Measurements from ENCODE around the gene SERPINB12.
A peak's percentile ranks its signal among the peaks of the same experiment; 100 is the strongest.

Gene SERPINB12

DNA sequence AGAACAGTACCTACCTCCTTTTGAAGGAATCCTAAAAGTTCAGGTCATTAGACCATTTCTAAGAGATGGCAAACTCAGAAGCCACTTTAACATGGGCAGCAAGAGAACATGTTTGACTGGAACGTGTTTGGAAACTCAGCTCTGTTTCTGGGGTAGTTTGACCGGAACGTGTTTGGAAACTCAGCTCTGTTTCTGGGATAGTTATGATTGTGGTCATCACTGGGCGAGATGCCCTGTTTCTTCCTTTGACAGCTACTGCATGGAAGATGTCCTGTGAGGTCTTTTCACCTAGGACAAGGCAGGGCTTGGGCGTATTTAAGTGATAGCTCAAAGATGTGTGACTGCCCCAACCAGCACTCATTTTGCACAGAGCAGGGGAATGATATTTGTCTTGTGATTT lies 25.1 kb downstream of the SERPINB12 start:
- no peak for TF ChIP-seq CTCF (conservative IDR thresholded peaks at IDR 0.05)
- H3K27ac ChIP-seq = no peak overlapping the region

GRCh38 chr18:63567825-63568224 lies 25.7 kb downstream of the SERPINB12 start:
- no peak for TF ChIP-seq CTCF (conservative IDR thresholded peaks at IDR 0.05)
- no peak overlapping the region for H3K27ac ChIP-seq

GRCh38 chr18:63570721-63571120 lies 28.6 kb downstream of the SERPINB12 start:
- no peak for TF ChIP-seq CTCF (conservative IDR thresholded peaks at IDR 0.05)
- no peak overlapping the region for H3K27ac ChIP-seq

- H3K27ac ChIP-seq = no peak overlapping the region
- TF ChIP-seq CTCF (conservative IDR thresholded peaks at IDR 0.05) = no peak
Observed at GRCh38 chr18:63575681-63576080, 33.5 kb downstream of the SERPINB12 start.

- H3K27ac ChIP-seq = no peak overlapping the region
- peak; percentile 73 for TF ChIP-seq CTCF (conservative IDR thresholded peaks at IDR 0.05)
Observed at GRCh38 chr18:63578357-63578958, 36.3 kb downstream of the SERPINB12 start.

DNA sequence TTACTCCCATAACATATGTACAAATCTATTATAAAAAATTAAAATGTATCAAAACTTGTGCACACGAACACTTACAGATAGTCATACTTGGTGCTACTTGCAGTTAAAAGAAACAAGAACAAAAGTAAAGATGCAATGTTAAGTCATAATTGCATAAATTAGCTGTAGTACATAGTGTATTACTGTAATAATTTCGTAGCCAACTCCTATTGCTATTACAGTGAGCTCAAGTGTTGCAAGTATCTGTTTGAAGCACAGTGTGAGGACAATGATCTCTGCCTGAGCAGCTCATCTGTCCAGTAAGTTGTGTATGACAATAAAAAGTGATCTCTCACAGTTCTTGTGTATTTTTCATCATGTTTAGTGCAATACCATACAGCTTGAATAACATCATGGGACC lies 37.4 kb downstream of the SERPINB12 start:
- H3K27ac ChIP-seq = no peak overlapping the region
- no peak for TF ChIP-seq CTCF (conservative IDR thresholded peaks at IDR 0.05)

- no peak for TF ChIP-seq CTCF (conservative IDR thresholded peaks at IDR 0.05)
- H3K27ac ChIP-seq = no peak overlapping the region
Observed at GRCh38 chr18:63585988-63586387, 43.8 kb downstream of the SERPINB12 start.

Data from VCaP (cell line).